ENCODE results near the gene ARHGAP40. TPM values are rescaled to one million over a fixed set of nuclear protein-coding genes. Genes with fewer than 3 reads are reported as not detected.

The ARHGAP40 gene
- total and polyA plus RNA-seq, 2 donors (not counting 1 experiment from before 2014, with no cell fraction given): not detected

DNA sequence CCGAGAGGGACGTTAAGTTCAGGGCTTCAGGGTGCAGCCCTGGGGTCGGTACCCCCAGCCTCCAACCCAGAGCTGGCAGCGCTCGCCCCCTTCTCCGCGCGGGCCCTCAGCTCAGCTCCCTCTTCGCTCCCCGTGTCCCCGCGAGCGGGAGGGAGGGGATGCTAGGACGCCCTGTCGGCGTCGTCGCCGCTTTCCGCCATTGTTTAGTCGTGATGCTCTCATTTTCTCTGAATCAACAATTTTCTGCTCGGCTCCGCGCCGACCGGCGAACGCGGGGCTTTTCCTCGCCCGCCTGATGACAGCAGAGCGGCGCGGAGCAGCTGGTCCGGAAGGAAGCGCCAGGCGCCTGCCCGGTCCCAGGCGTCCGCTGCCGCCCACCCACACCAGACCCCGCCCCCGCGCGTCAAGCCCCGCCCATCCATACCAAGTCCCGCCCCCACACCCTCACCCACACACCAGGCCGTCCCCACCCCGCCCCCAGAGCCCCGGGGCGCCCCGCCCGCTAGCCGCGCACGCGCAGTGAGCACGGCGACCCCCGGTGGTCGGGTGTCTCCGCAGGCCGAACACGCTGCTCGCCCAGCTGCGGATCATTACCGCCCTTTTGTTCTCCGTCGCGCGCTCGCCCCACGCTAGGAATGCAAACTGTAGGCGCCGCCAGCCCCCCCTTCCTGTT is 72.6 kb downstream of the ARHGAP40 start:
- peak; percentile 49 to 53 for DNase-seq (ENCODE audit: low read depth in 2 of 2)
- peaks cover 8% of the 10 kb centered on the region for H3K27me3 ChIP-seq (ENCODE audit: control insufficient read depth, insufficient read depth, low read length)
- H3K4me2 ChIP-seq (ENCODE audit: extremely low read depth, insufficient read depth, low read length): peak overlapping the region; percentile 93
- H3K9ac ChIP-seq (ENCODE audit: insufficient read depth, low read length): peak overlapping the region; percentile 2
- H2AFZ ChIP-seq (ENCODE audit: low read length): peak overlapping the region; percentile 80
- TF ChIP-seq, protein P1, sequence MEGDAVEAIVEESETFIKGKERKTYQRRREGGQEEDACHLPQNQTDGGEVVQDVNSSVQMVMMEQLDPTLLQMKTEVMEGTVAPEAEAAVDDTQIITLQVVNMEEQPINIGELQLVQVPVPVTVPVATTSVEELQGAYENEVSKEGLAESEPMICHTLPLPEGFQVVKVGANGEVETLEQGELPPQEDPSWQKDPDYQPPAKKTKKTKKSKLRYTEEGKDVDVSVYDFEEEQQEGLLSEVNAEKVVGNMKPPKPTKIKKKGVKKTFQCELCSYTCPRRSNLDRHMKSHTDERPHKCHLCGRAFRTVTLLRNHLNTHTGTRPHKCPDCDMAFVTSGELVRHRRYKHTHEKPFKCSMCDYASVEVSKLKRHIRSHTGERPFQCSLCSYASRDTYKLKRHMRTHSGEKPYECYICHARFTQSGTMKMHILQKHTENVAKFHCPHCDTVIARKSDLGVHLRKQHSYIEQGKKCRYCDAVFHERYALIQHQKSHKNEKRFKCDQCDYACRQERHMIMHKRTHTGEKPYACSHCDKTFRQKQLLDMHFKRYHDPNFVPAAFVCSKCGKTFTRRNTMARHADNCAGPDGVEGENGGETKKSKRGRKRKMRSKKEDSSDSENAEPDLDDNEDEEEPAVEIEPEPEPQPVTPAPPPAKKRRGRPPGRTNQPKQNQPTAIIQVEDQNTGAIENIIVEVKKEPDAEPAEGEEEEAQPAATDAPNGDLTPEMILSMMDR (conservative IDR thresholded peaks at IDR 0.05 in 1 of 2, IDR thresholded peaks at IDR 0.05 in 1 of 2; ENCODE audit: low read depth in 1 of 2, low read length in 2 of 2): no peak
- no peak for TF ChIP-seq EZH2 (IDR thresholded peaks at IDR 0.05; ENCODE audit: low read length, missing control alignments)
- H3K4me1 ChIP-seq (ENCODE audit: control insufficient read depth, extremely low read depth, insufficient read depth, low read length): peaks cover 3% of the 10 kb centered on the region
- H3K4me3 ChIP-seq (replicated peaks in 1 of 4; ENCODE audit: control extremely low read depth in 1 of 4, insufficient read depth in 1 of 4, low read depth in 3 of 4, low read length in 4 of 4): peak overlapping the region; percentile 52 to 65 (median 54)
- H3K9me3 ChIP-seq (ENCODE audit: control insufficient read depth, insufficient read depth, low read depth, low read length): no peaks in the 10 kb centered on the region
- no peaks in the 10 kb centered on the region for H3K36me3 ChIP-seq (ENCODE audit: control insufficient read depth, insufficient read depth, low read length)
- no peaks in the 10 kb centered on the region for H3K79me2 ChIP-seq (ENCODE audit: control insufficient read depth, insufficient read depth, low read length)
- no peak overlapping the region for H3K27ac ChIP-seq (ENCODE audit: insufficient read depth, low read length)
- no peaks in the 10 kb centered on the region for H4K20me1 ChIP-seq (ENCODE audit: control insufficient read depth, extremely low read depth, insufficient read depth, low read length)

GRCh38 chr20:38674765-38675133 is 73.1 kb downstream of the ARHGAP40 start:
- no peak overlapping the region for H3K27ac ChIP-seq (ENCODE audit: insufficient read depth, low read length)
- no peak for DNase-seq (ENCODE audit: low read depth in 2 of 2)
- TF ChIP-seq EZH2 (IDR thresholded peaks at IDR 0.05; ENCODE audit: low read length, missing control alignments): no peak
- TF ChIP-seq, protein P1 (conservative IDR thresholded peaks at IDR 0.05 in 1 of 2, IDR thresholded peaks at IDR 0.05 in 1 of 2; ENCODE audit: low read depth in 1 of 2, low read length in 2 of 2): no peak
- no peak overlapping the region for H2AFZ ChIP-seq (ENCODE audit: low read length)
- H4K20me1 ChIP-seq (ENCODE audit: control insufficient read depth, extremely low read depth, insufficient read depth, low read length): no peaks in the 10 kb centered on the region
- H3K27me3 ChIP-seq (ENCODE audit: control insufficient read depth, insufficient read depth, low read length): peaks cover 8% of the 10 kb centered on the region
- peaks cover 3% of the 10 kb centered on the region for H3K4me1 ChIP-seq (ENCODE audit: control insufficient read depth, extremely low read depth, insufficient read depth, low read length)
- H3K4me3 ChIP-seq (replicated peaks in 1 of 4; ENCODE audit: control extremely low read depth in 1 of 4, insufficient read depth in 1 of 4, low read depth in 3 of 4, low read length in 4 of 4): no peak overlapping the region
- no peaks in the 10 kb centered on the region for H3K9me3 ChIP-seq (ENCODE audit: control insufficient read depth, insufficient read depth, low read depth, low read length)
- no peak overlapping the region for H3K4me2 ChIP-seq (ENCODE audit: extremely low read depth, insufficient read depth, low read length)
- no peak overlapping the region for H3K9ac ChIP-seq (ENCODE audit: insufficient read depth, low read length)
- H3K36me3 ChIP-seq (ENCODE audit: control insufficient read depth, insufficient read depth, low read length): no peaks in the 10 kb centered on the region
- H3K79me2 ChIP-seq (ENCODE audit: control insufficient read depth, insufficient read depth, low read length): no peaks in the 10 kb centered on the region

GRCh38 chr20:38676576-38676975 is 75.0 kb downstream of the ARHGAP40 start:
- no peaks in the 10 kb centered on the region for H3K9me3 ChIP-seq (ENCODE audit: control insufficient read depth, insufficient read depth, low read depth, low read length)
- TF ChIP-seq EZH2 (IDR thresholded peaks at IDR 0.05; ENCODE audit: low read length, missing control alignments): no peak
- TF ChIP-seq, protein P1 (conservative IDR thresholded peaks at IDR 0.05 in 1 of 2, IDR thresholded peaks at IDR 0.05 in 1 of 2; ENCODE audit: low read depth in 1 of 2, low read length in 2 of 2): no peak
- H3K27ac ChIP-seq (ENCODE audit: insufficient read depth, low read length): no peak overlapping the region
- H4K20me1 ChIP-seq (ENCODE audit: control insufficient read depth, extremely low read depth, insufficient read depth, low read length): no peaks in the 10 kb centered on the region
- DNase-seq (ENCODE audit: low read depth in 2 of 2): no peak
- H2AFZ ChIP-seq (ENCODE audit: low read length): no peak overlapping the region
- peaks cover 6% of the 10 kb centered on the region for H3K27me3 ChIP-seq (ENCODE audit: control insufficient read depth, insufficient read depth, low read length)
- H3K79me2 ChIP-seq (ENCODE audit: control insufficient read depth, insufficient read depth, low read length): no peaks in the 10 kb centered on the region
- no peak overlapping the region for H3K4me3 ChIP-seq (replicated peaks in 1 of 4; ENCODE audit: control extremely low read depth in 1 of 4, insufficient read depth in 1 of 4, low read depth in 3 of 4, low read length in 4 of 4)
- H3K36me3 ChIP-seq (ENCODE audit: control insufficient read depth, insufficient read depth, low read length): no peaks in the 10 kb centered on the region
- peaks cover 3% of the 10 kb centered on the region for H3K4me1 ChIP-seq (ENCODE audit: control insufficient read depth, extremely low read depth, insufficient read depth, low read length)
- no peak overlapping the region for H3K4me2 ChIP-seq (ENCODE audit: extremely low read depth, insufficient read depth, low read length)
- H3K9ac ChIP-seq (ENCODE audit: insufficient read depth, low read length): no peak overlapping the region
